ENCODE data around the gene C21orf58. TPM values are rescaled to one million over a fixed set of nuclear protein-coding genes. Genes with fewer than 3 reads are reported as not detected.

The C21orf58 gene
- total RNA-seq, 3 donors from 2014 or later (not counting 1 experiment from before 2014, with no cell fraction given): 4.0 to 8.9 (median 5.2) TPM

GRCh38 chr21:46351476-46352163 lies 27.9 kb upstream of the C21orf58 start:
- no peak for DNase-seq
- H3K4me3 ChIP-seq (ENCODE audit: low read length): no peak overlapping the region

GRCh38 chr21:46350981-46351380 lies 27.3 kb upstream of the C21orf58 start:
- H3K4me1 ChIP-seq (ENCODE audit: control insufficient read depth, insufficient read depth, low read length): no peaks in the 10 kb centered on the region
- no peak overlapping the region for H3K4me3 Mint-ChIP-seq
- H3K36me3 ChIP-seq (ENCODE audit: control insufficient read depth, insufficient read depth, low read length): peaks cover 91% of the 10 kb centered on the region
- ATAC-seq: no peak
- intact Hi-C loops (cut with micrococcal nuclease): no loop called here
- H3K9me3 ChIP-seq (ENCODE audit: control insufficient read depth, insufficient read depth, low read length): no peaks in the 10 kb centered on the region
- no peak overlapping the region for H3K27ac Mint-ChIP-seq
- H3K4me3 ChIP-seq (ENCODE audit: low read length): no peak overlapping the region
- H3K9me3 Mint-ChIP-seq: no peaks in the 10 kb centered on the region
- no peaks in the 10 kb centered on the region for H3K4me1 Mint-ChIP-seq
- TF ChIP-seq CTCF (IDR thresholded peaks at IDR 0.05): no peak
- no peaks in the 10 kb centered on the region for H3K27me3 ChIP-seq (ENCODE audit: control insufficient read depth, insufficient read depth, low read length)
- no peak for DNase-seq
- H3K27me3 Mint-ChIP-seq (ENCODE audit: low read depth in 2 of 2): no peaks in the 10 kb centered on the region
- no peak overlapping the region for H3K27ac ChIP-seq (ENCODE audit: low read length)
- WGBS (ENCODE audit: insufficient coverage): 98% methylated on average over 13 of the region's 13 CpGs
- peaks cover 14% of the 10 kb centered on the region for H3K36me3 Mint-ChIP-seq

More at GRCh38 chr21:46351476-46352163, 27.9 kb upstream of the C21orf58 start:
- H3K36me3 ChIP-seq (ENCODE audit: control insufficient read depth, insufficient read depth, low read length): peaks cover 86% of the 10 kb centered on the region
- Mint-ChIP-seq H3K27ac (no peak overlapping the region), H3K9me3 (no peaks in the 10 kb centered on the region), H3K36me3 (peaks cover 14% of the 10 kb centered on the region), H3K27me3 (ENCODE audit: low read depth in 2 of 2) (no peaks in the 10 kb centered on the region), H3K4me1 (no peaks in the 10 kb centered on the region), H3K4me3 (no peak overlapping the region)
- WGBS (ENCODE audit: insufficient coverage): 98% methylated on average over 11 of the region's 11 CpGs
- intact Hi-C loops (cut with micrococcal nuclease): no loop called here
- no peaks in the 10 kb centered on the region for H3K4me1 ChIP-seq (ENCODE audit: control insufficient read depth, insufficient read depth, low read length)
- H3K27me3 ChIP-seq (ENCODE audit: control insufficient read depth, insufficient read depth, low read length): no peaks in the 10 kb centered on the region
- no peak overlapping the region for H3K27ac ChIP-seq (ENCODE audit: low read length)
- no peak for TF ChIP-seq CTCF (IDR thresholded peaks at IDR 0.05)
- no peaks in the 10 kb centered on the region for H3K9me3 ChIP-seq (ENCODE audit: control insufficient read depth, insufficient read depth, low read length)
- ATAC-seq: no peak

GRCh38 chr21:46350571-46350970 lies 26.9 kb upstream of the C21orf58 start:
- Mint-ChIP-seq H3K4me3 (no peak overlapping the region), H3K27me3 (ENCODE audit: low read depth in 2 of 2) (no peaks in the 10 kb centered on the region), H3K4me1 (no peaks in the 10 kb centered on the region), H3K27ac (no peak overlapping the region), H3K9me3 (no peaks in the 10 kb centered on the region), H3K36me3 (peaks cover 14% of the 10 kb centered on the region)
- DNase-seq (no peak), ATAC-seq (no peak)
- Histone ChIP-seq H3K4me1 (ENCODE audit: control insufficient read depth, insufficient read depth, low read length) (no peaks in the 10 kb centered on the region), H3K27me3 (ENCODE audit: control insufficient read depth, insufficient read depth, low read length) (no peaks in the 10 kb centered on the region), H3K36me3 (ENCODE audit: control insufficient read depth, insufficient read depth, low read length) (peaks cover 92% of the 10 kb centered on the region), H3K9me3 (ENCODE audit: control insufficient read depth, insufficient read depth, low read length) (no peaks in the 10 kb centered on the region), H3K27ac (ENCODE audit: low read length) (no peak overlapping the region), H3K4me3 (ENCODE audit: low read length) (no peak overlapping the region)
- TF ChIP-seq CTCF (IDR thresholded peaks at IDR 0.05): no peak
- WGBS (ENCODE audit: insufficient coverage): 99% methylated on average over 6 of the region's 8 CpGs
- intact Hi-C loops (cut with micrococcal nuclease): no loop called here

Data from natural killer cell (primary cell).